A549 (cell line): ENCODE measurements around the gene GLB1L3. TPM values are rescaled to one million over a fixed set of nuclear protein-coding genes. Genes with fewer than 3 reads are reported as not detected.

Source experiments
- ATAC-seq, 2 experiments: fragments of 200-7000 bp in 1 of 2; fragments of >200 bp in 1 of 2; cut with Nextera tagmentation in 1 of 2; cut with Tn5 transposase in 1 of 2; 3 replicates each; pipeline versions ENCODE4 v1.8.0 to v1.9.1; 2018 to 2020; ENCODE audit warnings: mild to moderate bottlenecking in 1 of 2, moderate library complexity in 1 of 2
- CTCF ChIA-PET: fragments of 300-600 bp; sonication (Branson Sonifier 250); formaldehyde crosslinking; extraction: SDS; loops from one replicate; lab custom pipeline; 2021; ENCODE audit warnings: antibody characterized with exemption, inconsistent platforms; lab: Yijun Ruan, JAX
- POLR2A ChIA-PET: fragments of 350-600 bp; formaldehyde crosslinking; extraction: SDS; loops from one replicate; lab custom pipeline; 2021; ENCODE audit warnings: antibody characterized with exemption, inconsistent platforms; lab: Yijun Ruan, JAX
- DNase-seq, 2 experiments: peaks; one replicate each; pipeline versions ENCODE4 v3.0.0 to v3.0.0-alpha.2; 2011 to 2016; ENCODE audit warnings: low read depth in 1 of 2, low spot score in 1 of 2
- FAIRE-seq: peaks from 2 replicates; lab custom pipeline; 2011; peaks lifted over from hg19 to GRCh38; lab: Jason Lieb, UNC
- H3K27ac ChIP-seq, 2 experiments: fragments of >200 bp; sonication (Bioruptor Twin); formaldehyde crosslinking; 3 replicates each; pipeline ENCODE4 v1.5.1; 2016 to 2017
- H3K4me1 ChIP-seq: fragments of >200 bp; sonication (Bioruptor Twin); formaldehyde crosslinking; 3 replicates; pipeline ENCODE4 v1.6.1; 2016
- H3K4me2 ChIP-seq: fragments of >200 bp; sonication (Bioruptor Twin); formaldehyde crosslinking; 3 replicates; pipeline ENCODE4 v1.6.1; 2016
- H3K4me3 ChIP-seq: fragments of >200 bp; sonication (Bioruptor Twin); formaldehyde crosslinking; 3 replicates; pipeline ENCODE4 v1.5.1; 2016
- H3K9me3 ChIP-seq: fragments of >200 bp; sonication (Bioruptor Twin); formaldehyde crosslinking; 3 replicates; pipeline ENCODE4 v1.6.1; 2016
- CBX2 ChIP-seq: fragments of 200-600 bp; sonication (generic); IDR thresholded peaks from 2 replicates; pipeline ENCODE4 v1.6.1; 2016; ENCODE audit warnings: low read depth, mild to moderate bottlenecking, borderline replicate concordance
- EHF ChIP-seq: fragments of 250-450 bp; sonication (Bioruptor Pico); IDR thresholded peaks from 2 replicates; pipeline ENCODE4 v1.5.0; 2020; ENCODE audit warnings: mild to moderate bottlenecking
- HEYL ChIP-seq: fragments of 250-450 bp; sonication (Bioruptor Pico); IDR thresholded peaks from 2 replicates; pipeline ENCODE4 v1.8.0; 2021; ENCODE audit warnings: mild to moderate bottlenecking, moderate library complexity
- JUN ChIP-seq, 2 experiments: fragments of >200 bp; sonication (Bioruptor Twin); formaldehyde crosslinking; IDR thresholded peaks; 2 replicates in 1 of 2; 3 replicates in 1 of 2; pipeline ENCODE4 v1.6.1; 2016 to 2017
- JUNB ChIP-seq: fragments of >200 bp; sonication (Bioruptor Twin); formaldehyde crosslinking; IDR thresholded peaks from 2 replicates; pipeline ENCODE4 v1.6.1; 2016
- KDM5A ChIP-seq: fragments of 200-600 bp; sonication (generic); IDR thresholded peaks from 2 replicates; pipeline ENCODE4 v1.6.1; 2016; ENCODE audit warnings: antibody characterized with exemption, mild to moderate bottlenecking
- MYC ChIP-seq: IDR thresholded peaks from 2 replicates; pipeline ENCODE4 v1.6.1; 2012; ENCODE audit warnings: mild to moderate bottlenecking, inconsistent platforms, low read length, improper control_type of control experiment, borderline replicate concordance
- NFE2L2 ChIP-seq: fragments of 150-350 bp; conservative IDR thresholded peaks from 2 replicates; pipeline ENCODE4 v1.6.1; 2014; ENCODE audit warnings: low read length
- RAD21 ChIP-seq, 2 experiments: fragments of >200 bp in 1 of 2; sonication (Bioruptor Twin) in 1 of 2; formaldehyde crosslinking in 1 of 2; IDR thresholded peaks in 1 of 2; conservative IDR thresholded peaks in 1 of 2; 2 replicates in 1 of 2; 3 replicates in 1 of 2; pipeline ENCODE4 v1.6.1; 2012 to 2018; ENCODE audit warnings: inconsistent platforms in 1 of 2
- RCOR1 ChIP-seq: fragments of 150-350 bp; IDR thresholded peaks from 2 replicates; pipeline ENCODE4 v1.6.1; 2014; ENCODE audit warnings: antibody characterized with exemption, low read length, low read depth
- RNF2 ChIP-seq: fragments of 200-600 bp; sonication (generic); IDR thresholded peaks from 2 replicates; pipeline ENCODE4 v1.6.1; 2016; ENCODE audit warnings: low read depth, mild to moderate bottlenecking, antibody characterized with exemption, moderate library complexity, borderline replicate concordance
- SMC3 ChIP-seq: fragments of >200 bp; sonication (Bioruptor Twin); formaldehyde crosslinking; IDR thresholded peaks from 3 replicates; pipeline ENCODE4 v1.6.1; 2018; ENCODE audit warnings: inconsistent platforms
- SREBF2 ChIP-seq: fragments of 450-650 bp; IDR thresholded peaks from 2 replicates; pipeline ENCODE4 v1.6.1; 2014; ENCODE audit warnings: mild to moderate bottlenecking, moderate library complexity
- TP53 ChIP-seq: fragments of 250-450 bp; sonication (Bioruptor Pico); IDR thresholded peaks from 2 replicates; pipeline ENCODE4 v1.5.0; 2021; ENCODE audit warnings: mild to moderate bottlenecking, moderate library complexity
- ZC3H11A ChIP-seq: fragments of 450-650 bp; IDR thresholded peaks from 2 replicates; pipeline ENCODE4 v1.6.1; 2014; ENCODE audit warnings: antibody characterized with exemption, mild to moderate bottlenecking
- ZFP36 ChIP-seq: fragments of 450-650 bp; IDR thresholded peaks from 2 replicates; pipeline ENCODE4 v1.6.1; 2014; ENCODE audit warnings: borderline replicate concordance; ENCODE audit not compliant: partially characterized antibody
- ZNF302 ChIP-seq: fragments of 250-450 bp; sonication (Bioruptor Pico); IDR thresholded peaks from 2 replicates; pipeline ENCODE4 v1.9.0; 2021; ENCODE audit warnings: inconsistent platforms, mild to moderate bottlenecking, moderate library complexity
- ZSCAN20 ChIP-seq: fragments of 250-450 bp; sonication (Bioruptor Pico); IDR thresholded peaks from 2 replicates; pipeline ENCODE4 v1.8.0; 2022; ENCODE audit warnings: mild to moderate bottlenecking, moderate library complexity
- WGBS: methylation state at CpG from one replicate; pipeline ENCODE4 v1.1.6; 2017; ENCODE audit errors: missing lambda C conversion rate; 5-methylcytosine and 5-hydroxymethylcytosine counted together
- polyA plus RNA-seq, 4 experiments: library from polyadenylated mRNA; depleted of rRNA in 3 of 4; stranded (reverse); fragments of >200 nt; fragmentation: RNase III in 1 of 4; extraction: RNeasy Plus Mini Kit Qiagen cat#74134 plus additional on column Dnase treatment in 1 of 4; gene quantifications; 2 replicates in 3 of 4; 3 replicates in 1 of 4; pipeline ENCODE4 v1.2.3, GENCODE V29; 2011 to 2017
- TF ChIP-seq, protein P1 (sequence below): fragments of >200 bp; sonication (Bioruptor Twin); formaldehyde crosslinking; IDR thresholded peaks from 3 replicates; pipeline ENCODE4 v1.5.1; 2016
- TF ChIP-seq, protein P2 (sequence below): fragments of 200-600 bp; sonication (generic); IDR thresholded peaks from 2 replicates; pipeline ENCODE4 v1.6.1; 2016; ENCODE audit warnings: antibody characterized with exemption, mild to moderate bottlenecking, moderate library complexity
- TF ChIP-seq, protein P3 (sequence below): IDR thresholded peaks from 2 replicates; pipeline ENCODE4 v1.6.1; 2012
- TF ChIP-seq, protein P4 (sequence below): fragments of 250-450 bp; sonication (Bioruptor Pico); IDR thresholded peaks from 2 replicates; pipeline ENCODE4 v1.5.0; 2021; ENCODE audit warnings: mild to moderate bottlenecking, moderate library complexity, borderline replicate concordance
- TF ChIP-seq, protein P5 (sequence below): fragments of 150-350 bp; IDR thresholded peaks from 2 replicates; pipeline ENCODE4 v1.6.1; 2014; ENCODE audit warnings: low read depth, mild to moderate bottlenecking, low read length

Gene GLB1L3
- polyA plus RNA-seq, 2 of the 4 experiments (the other 2 are of a cell fraction), result not detected

DNA sequence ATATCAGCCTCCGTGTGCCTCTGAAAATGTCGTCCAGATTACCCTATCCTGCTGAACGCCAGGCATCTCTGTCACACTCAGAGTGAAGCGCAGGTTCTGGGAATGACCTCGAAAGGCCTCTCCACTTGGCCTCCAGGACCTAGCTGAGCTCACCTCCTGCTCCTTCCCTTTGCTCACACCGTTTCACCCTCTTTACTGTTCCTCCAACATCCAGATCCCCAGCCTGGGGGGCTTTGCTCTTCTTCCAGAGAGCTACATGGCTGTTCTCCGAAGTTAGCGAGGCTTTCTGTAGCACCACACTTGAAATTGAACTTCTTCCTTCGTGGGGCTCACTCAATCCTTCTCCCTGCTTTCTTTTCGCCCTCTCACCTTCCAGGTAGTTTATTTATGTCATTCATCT is 83.5 kb downstream of the GLB1L3 start:
- Histone ChIP-seq H3K27ac (no peak overlapping the region), H3K4me3 (no peak overlapping the region), H3K9me3 (no peaks in the 10 kb centered on the region), H3K4me2 (no peak overlapping the region), H3K4me1 (no peaks in the 10 kb centered on the region)
- 65% methylated on average over 8 of the region's 10 CpGs for WGBS
- CTCF ChIA-PET, result no interaction called here
- ATAC-seq (no peak), DNase-seq (no peak), FAIRE-seq (no peak)
- POLR2A ChIA-PET, result no interaction called here
- no peak for TF ChIP-seq EHF (CRISPR knock-in tag)

DNA sequence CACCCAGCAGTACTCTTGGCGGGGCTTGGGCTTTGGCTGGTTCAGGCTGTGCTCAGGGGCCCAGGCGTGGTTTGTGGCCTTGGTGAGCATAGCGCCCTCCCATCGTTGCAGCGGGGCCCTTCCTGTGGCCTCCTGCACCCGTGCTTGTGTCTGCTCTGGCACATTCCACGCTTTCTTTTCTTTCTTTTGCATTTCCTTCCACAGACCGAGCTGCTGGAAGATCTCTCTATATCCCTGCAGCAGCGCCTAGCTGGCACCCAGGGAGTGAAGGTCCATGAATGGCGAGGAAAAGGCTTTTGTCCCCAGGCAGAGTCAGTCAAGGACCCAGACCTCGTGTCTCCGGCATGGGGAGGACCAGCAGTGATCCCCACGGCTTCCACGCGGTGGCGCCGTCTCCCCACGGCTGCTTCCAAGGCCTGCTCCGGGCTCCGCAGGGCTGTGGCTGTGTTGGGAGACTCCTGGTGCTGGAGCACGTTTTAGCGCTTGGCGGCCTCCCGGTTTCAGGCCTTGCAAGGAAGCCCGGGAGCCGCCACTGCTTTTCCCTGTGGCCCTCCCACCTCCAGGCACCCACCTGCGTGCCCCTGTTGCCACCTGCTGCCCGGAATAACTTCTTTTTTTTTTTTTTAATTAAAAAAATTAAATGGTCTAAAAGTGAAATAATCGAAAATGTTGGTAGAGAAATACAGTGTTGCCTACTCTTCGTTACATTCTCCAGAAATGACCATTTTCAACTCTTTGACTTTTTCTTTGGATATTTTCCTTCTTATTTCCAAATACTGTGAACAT is 84.1 kb downstream of the GLB1L3 start:
- POLR2A ChIA-PET, result no interaction called here
- no peak for FAIRE-seq
- H3K27ac ChIP-seq, result no peak overlapping the region
- CTCF ChIA-PET, result no interaction called here
- peak; percentile 76 to 78 for DNase-seq
- WGBS, result 47% methylated on average over 16 of the region's 30 CpGs
- no peak overlapping the region for H3K4me2 ChIP-seq
- no peaks in the 10 kb centered on the region for H3K4me1 ChIP-seq
- TF ChIP-seq, protein P1, sequence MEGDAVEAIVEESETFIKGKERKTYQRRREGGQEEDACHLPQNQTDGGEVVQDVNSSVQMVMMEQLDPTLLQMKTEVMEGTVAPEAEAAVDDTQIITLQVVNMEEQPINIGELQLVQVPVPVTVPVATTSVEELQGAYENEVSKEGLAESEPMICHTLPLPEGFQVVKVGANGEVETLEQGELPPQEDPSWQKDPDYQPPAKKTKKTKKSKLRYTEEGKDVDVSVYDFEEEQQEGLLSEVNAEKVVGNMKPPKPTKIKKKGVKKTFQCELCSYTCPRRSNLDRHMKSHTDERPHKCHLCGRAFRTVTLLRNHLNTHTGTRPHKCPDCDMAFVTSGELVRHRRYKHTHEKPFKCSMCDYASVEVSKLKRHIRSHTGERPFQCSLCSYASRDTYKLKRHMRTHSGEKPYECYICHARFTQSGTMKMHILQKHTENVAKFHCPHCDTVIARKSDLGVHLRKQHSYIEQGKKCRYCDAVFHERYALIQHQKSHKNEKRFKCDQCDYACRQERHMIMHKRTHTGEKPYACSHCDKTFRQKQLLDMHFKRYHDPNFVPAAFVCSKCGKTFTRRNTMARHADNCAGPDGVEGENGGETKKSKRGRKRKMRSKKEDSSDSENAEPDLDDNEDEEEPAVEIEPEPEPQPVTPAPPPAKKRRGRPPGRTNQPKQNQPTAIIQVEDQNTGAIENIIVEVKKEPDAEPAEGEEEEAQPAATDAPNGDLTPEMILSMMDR, result peak; percentile 66
- TF ChIP-seq SMC3, result peak; percentile 67
- TF ChIP-seq, protein P2, sequence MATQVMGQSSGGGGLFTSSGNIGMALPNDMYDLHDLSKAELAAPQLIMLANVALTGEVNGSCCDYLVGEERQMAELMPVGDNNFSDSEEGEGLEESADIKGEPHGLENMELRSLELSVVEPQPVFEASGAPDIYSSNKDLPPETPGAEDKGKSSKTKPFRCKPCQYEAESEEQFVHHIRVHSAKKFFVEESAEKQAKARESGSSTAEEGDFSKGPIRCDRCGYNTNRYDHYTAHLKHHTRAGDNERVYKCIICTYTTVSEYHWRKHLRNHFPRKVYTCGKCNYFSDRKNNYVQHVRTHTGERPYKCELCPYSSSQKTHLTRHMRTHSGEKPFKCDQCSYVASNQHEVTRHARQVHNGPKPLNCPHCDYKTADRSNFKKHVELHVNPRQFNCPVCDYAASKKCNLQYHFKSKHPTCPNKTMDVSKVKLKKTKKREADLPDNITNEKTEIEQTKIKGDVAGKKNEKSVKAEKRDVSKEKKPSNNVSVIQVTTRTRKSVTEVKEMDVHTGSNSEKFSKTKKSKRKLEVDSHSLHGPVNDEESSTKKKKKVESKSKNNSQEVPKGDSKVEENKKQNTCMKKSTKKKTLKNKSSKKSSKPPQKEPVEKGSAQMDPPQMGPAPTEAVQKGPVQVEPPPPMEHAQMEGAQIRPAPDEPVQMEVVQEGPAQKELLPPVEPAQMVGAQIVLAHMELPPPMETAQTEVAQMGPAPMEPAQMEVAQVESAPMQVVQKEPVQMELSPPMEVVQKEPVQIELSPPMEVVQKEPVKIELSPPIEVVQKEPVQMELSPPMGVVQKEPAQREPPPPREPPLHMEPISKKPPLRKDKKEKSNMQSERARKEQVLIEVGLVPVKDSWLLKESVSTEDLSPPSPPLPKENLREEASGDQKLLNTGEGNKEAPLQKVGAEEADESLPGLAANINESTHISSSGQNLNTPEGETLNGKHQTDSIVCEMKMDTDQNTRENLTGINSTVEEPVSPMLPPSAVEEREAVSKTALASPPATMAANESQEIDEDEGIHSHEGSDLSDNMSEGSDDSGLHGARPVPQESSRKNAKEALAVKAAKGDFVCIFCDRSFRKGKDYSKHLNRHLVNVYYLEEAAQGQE, result no peak
- no peak for TF ChIP-seq RCOR1
- TF ChIP-seq RAD21 (conservative IDR thresholded peaks at IDR 0.05 in 1 of 2, IDR thresholded peaks at IDR 0.05 in 1 of 2), result peak; percentile 82 to 84
- no peak for TF ChIP-seq MYC
- TF ChIP-seq SREBF2, result no peak
- TF ChIP-seq, protein P3, sequence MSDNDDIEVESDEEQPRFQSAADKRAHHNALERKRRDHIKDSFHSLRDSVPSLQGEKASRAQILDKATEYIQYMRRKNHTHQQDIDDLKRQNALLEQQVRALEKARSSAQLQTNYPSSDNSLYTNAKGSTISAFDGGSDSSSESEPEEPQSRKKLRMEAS, result peak; percentile 57
- H3K4me3 ChIP-seq, result no peak overlapping the region
- H3K9me3 ChIP-seq, result no peaks in the 10 kb centered on the region
- ATAC-seq, result peak; percentile 96 to 99

DNA sequence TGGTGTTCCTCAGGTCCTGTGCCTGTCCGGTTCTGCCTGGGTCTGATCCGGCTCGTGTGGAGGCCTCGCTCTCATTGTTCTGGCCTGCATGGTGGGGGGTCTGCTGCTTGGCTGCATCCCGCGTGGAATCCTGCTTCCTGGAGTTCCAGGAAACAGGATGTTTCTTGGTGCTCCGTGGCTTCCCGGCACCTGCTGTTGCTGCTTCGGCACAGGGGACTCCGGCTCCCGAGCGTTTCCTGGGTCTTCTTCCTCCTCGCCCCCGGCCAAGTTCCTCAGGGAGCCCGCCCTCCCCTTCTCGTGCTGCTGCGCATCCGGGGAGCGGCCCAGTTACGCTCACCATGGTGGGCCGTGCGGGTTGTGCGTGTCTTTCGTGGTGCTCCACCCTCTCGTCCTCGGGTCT is 85.5 kb downstream of the GLB1L3 start:
- Histone ChIP-seq H3K27ac (no peak overlapping the region), H3K9me3 (no peaks in the 10 kb centered on the region), H3K4me2 (no peak overlapping the region), H3K4me3 (no peak overlapping the region), H3K4me1 (no peaks in the 10 kb centered on the region)
- ATAC-seq (no peak), DNase-seq (no peak), FAIRE-seq (no peak)
- ChIA-PET POLR2A (no interaction called here), CTCF (no interaction called here)
- 81% methylated on average over 26 of the region's 26 CpGs for WGBS
- TF ChIP-seq TP53 (CRISPR knock-in tag), result no peak
- no peak for TF ChIP-seq EHF (CRISPR knock-in tag)
- TF ChIP-seq JUNB, result no peak
- TF ChIP-seq NFE2L2, result no peak
- no peak for TF ChIP-seq ZC3H11A
- no peak for TF ChIP-seq ZNF302 (CRISPR knock-in tag)
- no peak for TF ChIP-seq KDM5A
- TF ChIP-seq CBX2, result no peak
- TF ChIP-seq ZSCAN20, result no peak
- TF ChIP-seq RNF2, result no peak
- no peak for TF ChIP-seq HEYL (CRISPR knock-in tag)
- TF ChIP-seq, protein P4, sequence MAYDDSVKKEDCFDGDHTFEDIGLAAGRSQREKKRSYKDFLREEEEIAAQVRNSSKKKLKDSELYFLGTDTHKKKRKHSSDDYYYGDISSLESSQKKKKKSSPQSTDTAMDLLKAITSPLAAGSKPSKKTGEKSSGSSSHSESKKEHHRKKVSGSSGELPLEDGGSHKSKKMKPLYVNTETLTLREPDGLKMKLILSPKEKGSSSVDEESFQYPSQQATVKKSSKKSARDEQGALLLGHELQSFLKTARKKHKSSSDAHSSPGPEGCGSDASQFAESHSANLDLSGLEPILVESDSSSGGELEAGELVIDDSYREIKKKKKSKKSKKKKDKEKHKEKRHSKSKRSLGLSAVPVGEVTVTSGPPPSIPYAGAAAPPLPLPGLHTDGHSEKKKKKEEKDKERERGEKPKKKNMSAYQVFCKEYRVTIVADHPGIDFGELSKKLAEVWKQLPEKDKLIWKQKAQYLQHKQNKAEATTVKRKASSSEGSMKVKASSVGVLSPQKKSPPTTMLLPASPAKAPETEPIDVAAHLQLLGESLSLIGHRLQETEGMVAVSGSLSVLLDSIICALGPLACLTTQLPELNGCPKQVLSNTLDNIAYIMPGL (CRISPR knock-in tag), result no peak
- TF ChIP-seq ZFP36, result no peak
- TF ChIP-seq JUN (IDR thresholded peaks at IDR 0.05), result no peak
- TF ChIP-seq, protein P5, sequence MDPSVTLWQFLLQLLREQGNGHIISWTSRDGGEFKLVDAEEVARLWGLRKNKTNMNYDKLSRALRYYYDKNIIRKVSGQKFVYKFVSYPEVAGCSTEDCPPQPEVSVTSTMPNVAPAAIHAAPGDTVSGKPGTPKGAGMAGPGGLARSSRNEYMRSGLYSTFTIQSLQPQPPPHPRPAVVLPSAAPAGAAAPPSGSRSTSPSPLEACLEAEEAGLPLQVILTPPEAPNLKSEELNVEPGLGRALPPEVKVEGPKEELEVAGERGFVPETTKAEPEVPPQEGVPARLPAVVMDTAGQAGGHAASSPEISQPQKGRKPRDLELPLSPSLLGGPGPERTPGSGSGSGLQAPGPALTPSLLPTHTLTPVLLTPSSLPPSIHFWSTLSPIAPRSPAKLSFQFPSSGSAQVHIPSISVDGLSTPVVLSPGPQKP, result no peak
